ENCODE data around the gene GRIN1. TPM values are rescaled to one million over a fixed set of nuclear protein-coding genes. Genes with fewer than 3 reads are reported as not detected.
A peak's percentile ranks its signal among the peaks of the same experiment; 100 is the strongest.

The GRIN1 gene
- total RNA-seq, 1 donor from 2014 or later: 0.18 TPM

GRCh38 chr9:137113385-137114159 is 25.4 kb upstream of the GRIN1 start:
- Histone ChIP-seq H3K4me3 (ENCODE audit: insufficient read depth, low read depth, low read length) (no peak overlapping the region), H3K9ac (ENCODE audit: low read length) (no peak overlapping the region), H3K27ac (ENCODE audit: low read depth, low read length) (no peak overlapping the region), H3K79me2 (ENCODE audit: insufficient read depth, low read length) (no peaks in the 10 kb centered on the region), H3K9me3 (ENCODE audit: insufficient read depth, low read depth, low read length) (no peaks in the 10 kb centered on the region), H3K36me3 (ENCODE audit: insufficient read depth, low read length) (no peaks in the 10 kb centered on the region), H4K20me1 (ENCODE audit: insufficient read depth, low read length) (no peaks in the 10 kb centered on the region), H3K4me2 (ENCODE audit: low read length) (no peak overlapping the region), H3K27me3 (ENCODE audit: insufficient read depth, low read length) (no peaks in the 10 kb centered on the region), H3K4me1 (ENCODE audit: insufficient read depth, low read length) (no peaks in the 10 kb centered on the region), H2AFZ (ENCODE audit: low read depth, low read length) (no peak overlapping the region)
- peak overlapping the region; percentile 54 for H3K4me3 Mint-ChIP-seq (ENCODE audit: unreplicated experiment)
- H3K27ac Mint-ChIP-seq (ENCODE audit: unreplicated experiment): peak overlapping the region; percentile 47
- no peaks in the 10 kb centered on the region for H3K27me3 Mint-ChIP-seq (ENCODE audit: low read depth, unreplicated experiment)
- H3K9me3 Mint-ChIP-seq (ENCODE audit: unreplicated experiment): no peaks in the 10 kb centered on the region
- DNase-seq (ENCODE audit: low read depth) (no peak), FAIRE-seq (no peak)
- TF ChIP-seq EZH2 (IDR thresholded peaks at IDR 0.05; ENCODE audit: insufficient read depth, low read length) (no peak), CTCF (IDR thresholded peaks at IDR 0.05; ENCODE audit: insufficient read depth, low read depth, low read length) (no peak)
- peaks cover 3% of the 10 kb centered on the region for H3K36me3 Mint-ChIP-seq (ENCODE audit: low read depth, unreplicated experiment)
- no peaks in the 10 kb centered on the region for H3K4me1 Mint-ChIP-seq (ENCODE audit: low read depth, unreplicated experiment)

GRCh38 chr9:137114220-137114612 is 24.7 kb upstream of the GRIN1 start:
- Histone ChIP-seq H3K4me2 (ENCODE audit: low read length) (peak overlapping the region; percentile 80), H3K27me3 (ENCODE audit: insufficient read depth, low read length) (no peaks in the 10 kb centered on the region), H3K36me3 (ENCODE audit: insufficient read depth, low read length) (no peaks in the 10 kb centered on the region), H3K79me2 (ENCODE audit: insufficient read depth, low read length) (no peaks in the 10 kb centered on the region), H3K4me3 (ENCODE audit: insufficient read depth, low read depth, low read length) (peak overlapping the region; percentile 44), H3K27ac (ENCODE audit: low read depth, low read length) (no peak overlapping the region), H2AFZ (ENCODE audit: low read depth, low read length) (peak overlapping the region; percentile 56), H3K4me1 (ENCODE audit: insufficient read depth, low read length) (no peaks in the 10 kb centered on the region), H3K9ac (ENCODE audit: low read length) (no peak overlapping the region), H4K20me1 (ENCODE audit: insufficient read depth, low read length) (no peaks in the 10 kb centered on the region), H3K9me3 (ENCODE audit: insufficient read depth, low read depth, low read length) (no peaks in the 10 kb centered on the region)
- Mint-ChIP-seq H3K27ac (ENCODE audit: unreplicated experiment) (no peak overlapping the region), H3K4me1 (ENCODE audit: low read depth, unreplicated experiment) (no peaks in the 10 kb centered on the region), H3K9me3 (ENCODE audit: unreplicated experiment) (no peaks in the 10 kb centered on the region), H3K36me3 (ENCODE audit: low read depth, unreplicated experiment) (peaks cover 3% of the 10 kb centered on the region), H3K4me3 (ENCODE audit: unreplicated experiment) (no peak overlapping the region), H3K27me3 (ENCODE audit: low read depth, unreplicated experiment) (no peaks in the 10 kb centered on the region)
- TF ChIP-seq CTCF (IDR thresholded peaks at IDR 0.05; ENCODE audit: insufficient read depth, low read depth, low read length) (no peak), EZH2 (IDR thresholded peaks at IDR 0.05; ENCODE audit: insufficient read depth, low read length) (no peak)
- DNase-seq (ENCODE audit: low read depth) (no peak), FAIRE-seq (no peak)

Measured in astrocyte (in vitro differentiated cells and primary cell).